ENCODE results near the gene SYN1. TPM values are rescaled to one million over a fixed set of nuclear protein-coding genes. Genes with fewer than 3 reads are reported as not detected.
A peak's percentile ranks its signal among the peaks of the same experiment; 100 is the strongest.

The SYN1 gene
- total RNA-seq, 1 donor from 2014 or later: 4.5 TPM

DNA sequence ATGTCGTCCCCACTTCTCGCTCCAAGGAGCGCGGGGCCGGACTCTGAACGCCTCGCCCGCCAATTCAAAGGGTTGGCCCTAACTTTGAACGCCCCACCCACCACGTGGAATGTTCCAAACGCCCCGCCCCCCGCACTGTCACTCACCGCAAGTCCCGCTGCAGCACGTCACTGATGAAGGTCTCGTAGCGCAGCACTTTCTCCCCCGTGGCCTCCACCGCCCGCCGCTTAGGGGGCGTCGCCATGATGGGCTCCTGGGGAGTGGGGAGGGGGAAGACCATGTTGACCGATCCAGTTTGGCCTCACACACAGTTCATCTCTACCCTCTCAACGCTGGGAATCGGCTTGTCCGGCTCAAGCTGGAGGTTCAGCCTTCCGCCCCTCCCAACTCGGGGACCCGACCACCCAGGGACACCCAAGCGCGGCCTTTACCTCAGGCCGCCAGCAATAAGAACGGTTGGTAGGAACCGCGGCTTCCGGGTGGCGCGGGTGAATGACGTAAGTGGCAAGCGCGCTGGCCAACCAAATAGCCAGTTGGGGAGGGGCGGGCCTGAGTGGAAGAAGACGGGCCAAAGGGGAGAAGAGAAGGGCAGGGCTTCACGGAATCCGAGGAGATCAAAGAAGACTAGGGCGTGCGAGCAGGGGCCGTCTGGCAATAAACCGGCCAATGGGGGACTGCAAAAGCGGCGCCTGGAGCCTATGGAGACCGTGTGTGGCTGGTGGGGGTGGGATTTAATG lies 39.2 kb upstream of the SYN1 start, which contains the start of gene UXT:
UXT (minus strand) TSS at position 497 of the 737 bp plus-strand sequence; CDS start at position 244, 253 bp downstream.
- Mint-ChIP-seq H3K27ac (ENCODE audit: unreplicated experiment) (peak within 1 kb of the TSS; percentile 98), H3K4me3 (peak within 1 kb of the TSS; percentile 95), H3K27me3 (ENCODE audit: low read depth) (no peaks in the 10 kb centered on the region), H3K9me3 (peaks cover 4% of the 10 kb centered on the region), H3K36me3 (ENCODE audit: low read depth) (peaks cover 11% of the 10 kb centered on the region), H3K4me1 (peaks cover 14% of the 10 kb centered on the region)
- peak; percentile 77 for DNase-seq (ENCODE audit: low read depth, low spot score)
- TF ChIP-seq, protein P1, sequence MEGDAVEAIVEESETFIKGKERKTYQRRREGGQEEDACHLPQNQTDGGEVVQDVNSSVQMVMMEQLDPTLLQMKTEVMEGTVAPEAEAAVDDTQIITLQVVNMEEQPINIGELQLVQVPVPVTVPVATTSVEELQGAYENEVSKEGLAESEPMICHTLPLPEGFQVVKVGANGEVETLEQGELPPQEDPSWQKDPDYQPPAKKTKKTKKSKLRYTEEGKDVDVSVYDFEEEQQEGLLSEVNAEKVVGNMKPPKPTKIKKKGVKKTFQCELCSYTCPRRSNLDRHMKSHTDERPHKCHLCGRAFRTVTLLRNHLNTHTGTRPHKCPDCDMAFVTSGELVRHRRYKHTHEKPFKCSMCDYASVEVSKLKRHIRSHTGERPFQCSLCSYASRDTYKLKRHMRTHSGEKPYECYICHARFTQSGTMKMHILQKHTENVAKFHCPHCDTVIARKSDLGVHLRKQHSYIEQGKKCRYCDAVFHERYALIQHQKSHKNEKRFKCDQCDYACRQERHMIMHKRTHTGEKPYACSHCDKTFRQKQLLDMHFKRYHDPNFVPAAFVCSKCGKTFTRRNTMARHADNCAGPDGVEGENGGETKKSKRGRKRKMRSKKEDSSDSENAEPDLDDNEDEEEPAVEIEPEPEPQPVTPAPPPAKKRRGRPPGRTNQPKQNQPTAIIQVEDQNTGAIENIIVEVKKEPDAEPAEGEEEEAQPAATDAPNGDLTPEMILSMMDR (conservative IDR thresholded peaks at IDR 0.05): no peak

DNA sequence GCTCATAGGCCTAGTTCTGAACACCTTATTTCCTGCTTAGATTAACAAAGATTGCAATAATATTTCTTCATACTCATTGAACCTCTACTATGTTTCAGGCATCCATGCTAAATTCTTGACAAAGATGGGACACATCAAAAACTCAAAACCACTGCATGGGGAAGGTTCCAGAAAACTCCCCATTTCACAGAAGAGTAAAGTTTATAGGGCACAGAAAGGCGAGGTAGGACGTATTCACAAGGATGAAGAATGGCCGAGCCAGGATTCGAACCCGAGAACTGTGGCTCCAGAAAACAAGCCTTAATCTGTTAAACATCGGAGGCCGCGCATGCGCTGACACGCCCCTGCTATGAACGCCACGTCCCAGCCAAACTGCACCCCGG lies 38.6 kb upstream of the SYN1 start:
- peaks cover 4% of the 10 kb centered on the region for H3K9me3 Mint-ChIP-seq

DNA sequence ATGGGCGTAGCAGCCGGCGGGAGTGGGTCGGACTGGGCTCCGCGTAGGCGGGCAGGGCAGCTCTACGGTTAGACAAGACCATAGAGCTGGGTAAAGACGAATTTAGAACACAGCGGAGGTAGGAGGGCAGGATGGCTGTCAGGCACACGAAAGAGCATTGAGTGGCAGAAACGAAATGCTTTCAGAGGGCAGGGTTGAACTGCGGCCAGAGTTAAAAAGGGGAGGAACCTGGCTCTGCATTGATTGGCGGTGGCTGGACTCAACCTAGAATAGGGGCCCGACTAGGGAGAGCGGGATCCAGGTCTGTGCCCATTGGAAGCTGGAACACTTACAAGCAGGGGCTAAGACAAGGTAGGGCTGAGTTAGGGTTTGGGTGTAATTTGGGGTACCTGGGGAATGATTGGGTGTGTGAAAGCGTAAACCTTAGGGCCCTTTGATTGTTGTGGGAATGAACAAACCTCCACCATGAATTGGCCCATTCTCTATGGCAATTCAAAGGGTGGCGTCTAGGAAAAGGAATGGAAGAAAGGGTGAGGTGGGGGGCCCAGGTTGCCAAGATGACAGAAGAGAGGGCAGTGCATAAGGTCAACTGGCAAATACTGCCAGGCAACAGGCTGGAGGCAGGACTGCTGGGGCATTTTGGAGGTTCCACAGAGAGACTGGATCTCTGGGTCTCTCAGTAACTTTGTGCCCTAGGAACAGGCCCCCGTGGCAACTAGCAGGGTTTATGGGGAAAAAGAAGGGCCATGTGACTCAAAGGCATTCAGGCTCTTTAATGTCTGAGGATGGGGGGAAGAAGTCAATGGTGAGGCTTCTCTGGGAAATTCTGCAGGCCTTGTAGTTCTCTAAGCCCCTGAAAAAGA lies 31.6 kb upstream of the SYN1 start:
- TF ChIP-seq, protein P1 (conservative IDR thresholded peaks at IDR 0.05): no peak
- peak overlapping the region; percentile 91 for H3K4me3 Mint-ChIP-seq
- H3K36me3 Mint-ChIP-seq (ENCODE audit: low read depth): peaks cover 17% of the 10 kb centered on the region
- no peak for DNase-seq (ENCODE audit: low read depth, low spot score)
- H3K27ac Mint-ChIP-seq (ENCODE audit: unreplicated experiment): peak overlapping the region; percentile 40
- peaks cover 2% of the 10 kb centered on the region for H3K9me3 Mint-ChIP-seq
- no peaks in the 10 kb centered on the region for H3K27me3 Mint-ChIP-seq (ENCODE audit: low read depth)
- H3K4me1 Mint-ChIP-seq: peaks cover 37% of the 10 kb centered on the region

More for the DNA sequence above, 38.6 kb upstream of the SYN1 start:
- peaks cover 14% of the 10 kb centered on the region for H3K36me3 Mint-ChIP-seq (ENCODE audit: low read depth)
- TF ChIP-seq, protein P1 (conservative IDR thresholded peaks at IDR 0.05): no peak
- H3K4me3 Mint-ChIP-seq: peak overlapping the region; percentile 95
- no peaks in the 10 kb centered on the region for H3K27me3 Mint-ChIP-seq (ENCODE audit: low read depth)
- peaks cover 14% of the 10 kb centered on the region for H3K4me1 Mint-ChIP-seq
- no peak for DNase-seq (ENCODE audit: low read depth, low spot score)
- peak overlapping the region; percentile 98 for H3K27ac Mint-ChIP-seq (ENCODE audit: unreplicated experiment)

DNA sequence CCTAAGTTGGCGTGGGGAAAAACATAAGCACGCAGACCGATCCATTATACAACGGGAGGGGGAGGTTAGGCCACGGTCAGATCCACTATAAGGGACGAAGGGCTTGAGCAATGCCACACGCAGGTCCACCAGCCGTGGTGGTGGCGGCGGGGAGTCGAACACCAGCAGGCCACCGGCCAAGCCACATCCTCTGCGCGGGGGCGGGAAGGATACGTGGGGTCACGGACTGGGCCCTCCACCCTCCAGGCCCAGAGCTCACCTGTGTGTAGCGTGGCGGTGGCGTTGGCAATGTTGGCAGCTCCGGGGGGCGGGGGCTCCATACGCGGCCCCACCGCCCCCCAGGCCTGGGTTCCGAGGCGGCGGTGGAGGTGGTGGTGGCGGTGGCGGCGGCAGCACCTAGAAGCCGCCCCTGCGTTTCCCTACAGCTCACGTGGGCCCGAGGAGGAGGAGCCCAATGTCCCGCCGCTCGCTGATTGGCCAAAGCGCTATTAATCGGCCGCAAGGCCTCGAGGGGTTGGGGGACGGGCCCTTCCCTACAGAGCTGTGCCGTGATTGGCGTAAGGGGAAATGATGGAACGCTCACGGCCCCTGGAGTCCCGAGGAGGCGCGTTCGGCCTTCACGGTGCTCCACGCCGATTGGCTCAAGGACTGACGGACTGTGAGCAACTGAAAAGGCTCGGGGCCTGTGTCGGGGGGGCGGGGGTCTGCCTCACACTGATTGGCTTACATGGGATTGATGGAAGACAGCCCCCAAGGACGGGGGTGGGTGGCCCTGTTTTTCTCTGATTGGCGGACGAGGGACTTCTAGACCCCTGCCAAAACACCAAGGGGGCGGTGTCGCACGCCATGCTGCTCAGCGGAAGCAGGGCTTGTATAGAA lies 30.7 kb upstream of the SYN1 start, which contains the start of gene ELK1:
ELK1 (minus strand) TSS at position 400 of the 879 bp plus-strand sequence. CDS start 9,122 bp downstream, outside the sequence.
- peaks cover 37% of the 10 kb centered on the region for H3K4me1 Mint-ChIP-seq
- H3K27me3 Mint-ChIP-seq (ENCODE audit: low read depth): no peaks in the 10 kb centered on the region
- peak within 1 kb of the TSS; percentile 91 for H3K4me3 Mint-ChIP-seq
- peaks cover 14% of the 10 kb centered on the region for H3K36me3 Mint-ChIP-seq (ENCODE audit: low read depth)
- H3K27ac Mint-ChIP-seq (ENCODE audit: unreplicated experiment): peak within 1 kb of the TSS; percentile 76
- H3K9me3 Mint-ChIP-seq: peaks cover 2% of the 10 kb centered on the region
- DNase-seq (ENCODE audit: low read depth, low spot score): peak; percentile 76
- TF ChIP-seq, protein P1 (conservative IDR thresholded peaks at IDR 0.05): no peak

DNA sequence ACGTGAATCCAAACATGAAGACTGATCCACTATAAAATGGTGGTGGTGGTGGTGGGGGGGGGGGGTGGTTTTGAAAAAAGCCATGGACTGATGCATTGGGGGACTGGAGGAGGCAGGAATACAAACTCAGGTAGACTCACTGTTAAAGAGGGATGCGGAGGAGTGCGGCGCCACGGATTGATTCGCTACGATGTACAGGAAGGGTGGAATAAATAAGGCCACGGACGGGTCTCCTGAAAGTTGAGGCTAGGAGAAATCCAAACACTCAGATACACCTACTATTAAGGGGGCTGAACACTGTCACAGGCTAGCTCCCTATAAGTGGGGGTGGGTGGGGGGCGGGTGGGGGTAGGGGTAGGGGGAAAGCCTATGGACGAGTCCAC lies 30.1 kb upstream of the SYN1 start:
- Mint-ChIP-seq H3K9me3 (peaks cover 2% of the 10 kb centered on the region), H3K4me1 (peaks cover 39% of the 10 kb centered on the region), H3K36me3 (ENCODE audit: low read depth) (peaks cover 14% of the 10 kb centered on the region), H3K27ac (ENCODE audit: unreplicated experiment) (no peak overlapping the region), H3K27me3 (ENCODE audit: low read depth) (no peaks in the 10 kb centered on the region), H3K4me3 (peak overlapping the region; percentile 91)
- DNase-seq (ENCODE audit: low read depth, low spot score): no peak
- TF ChIP-seq, protein P1 (conservative IDR thresholded peaks at IDR 0.05): no peak
